ENCODE data around the gene DIAPH2.

Gene DIAPH2

GRCh38 chrX:97311066-97311778 lies 626.6 kb downstream of the DIAPH2 start:
- ATAC-seq = no peak
- TF ChIP-seq ZNF565 (CRISPR knock-in tag; conservative IDR thresholded peaks at IDR 0.05; ENCODE audit: low read depth) (no peak), SNAI2 (CRISPR knock-in tag; IDR thresholded peaks at IDR 0.05) (no peak), ZFP30 (CRISPR knock-in tag; IDR thresholded peaks at IDR 0.05) (no peak), ZNF8 (CRISPR knock-in tag; IDR thresholded peaks at IDR 0.05) (no peak), ZFP3 (CRISPR knock-in tag; IDR thresholded peaks at IDR 0.05) (no peak), ZC3H10 (CRISPR knock-in tag; IDR thresholded peaks at IDR 0.05) (no peak), CSRNP3 (CRISPR knock-in tag; IDR thresholded peaks at IDR 0.05) (no peak), ISL1 (CRISPR knock-in tag; IDR thresholded peaks at IDR 0.05) (no peak), BACH2 (CRISPR knock-in tag; IDR thresholded peaks at IDR 0.05; ENCODE audit: borderline replicate concordance) (no peak), ARNTL (CRISPR knock-in tag; IDR thresholded peaks at IDR 0.05; ENCODE audit: borderline replicate concordance, low read depth) (no peak), GLIS3 (CRISPR knock-in tag; IDR thresholded peaks at IDR 0.05) (no peak), TOX (CRISPR knock-in tag; IDR thresholded peaks at IDR 0.05; ENCODE audit: borderline replicate concordance) (no peak), PPARA (CRISPR knock-in tag; IDR thresholded peaks at IDR 0.05; ENCODE audit: borderline replicate concordance) (no peak), RARB (CRISPR knock-in tag; IDR thresholded peaks at IDR 0.05) (no peak)
- TF ChIP-seq, protein P1, sequence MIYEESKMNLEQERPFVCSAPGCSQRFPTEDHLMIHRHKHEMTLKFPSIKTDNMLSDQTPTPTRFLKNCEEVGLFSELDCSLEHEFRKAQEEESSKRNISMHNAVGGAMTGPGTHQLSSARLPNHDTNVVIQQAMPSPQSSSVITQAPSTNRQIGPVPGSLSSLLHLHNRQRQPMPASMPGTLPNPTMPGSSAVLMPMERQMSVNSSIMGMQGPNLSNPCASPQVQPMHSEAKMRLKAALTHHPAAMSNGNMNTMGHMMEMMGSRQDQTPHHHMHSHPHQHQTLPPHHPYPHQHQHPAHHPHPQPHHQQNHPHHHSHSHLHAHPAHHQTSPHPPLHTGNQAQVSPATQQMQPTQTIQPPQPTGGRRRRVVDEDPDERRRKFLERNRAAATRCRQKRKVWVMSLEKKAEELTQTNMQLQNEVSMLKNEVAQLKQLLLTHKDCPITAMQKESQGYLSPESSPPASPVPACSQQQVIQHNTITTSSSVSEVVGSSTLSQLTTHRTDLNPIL (CRISPR knock-in tag; IDR thresholded peaks at IDR 0.05; ENCODE audit: low read depth) = no peak
- TF ChIP-seq, protein P2, sequence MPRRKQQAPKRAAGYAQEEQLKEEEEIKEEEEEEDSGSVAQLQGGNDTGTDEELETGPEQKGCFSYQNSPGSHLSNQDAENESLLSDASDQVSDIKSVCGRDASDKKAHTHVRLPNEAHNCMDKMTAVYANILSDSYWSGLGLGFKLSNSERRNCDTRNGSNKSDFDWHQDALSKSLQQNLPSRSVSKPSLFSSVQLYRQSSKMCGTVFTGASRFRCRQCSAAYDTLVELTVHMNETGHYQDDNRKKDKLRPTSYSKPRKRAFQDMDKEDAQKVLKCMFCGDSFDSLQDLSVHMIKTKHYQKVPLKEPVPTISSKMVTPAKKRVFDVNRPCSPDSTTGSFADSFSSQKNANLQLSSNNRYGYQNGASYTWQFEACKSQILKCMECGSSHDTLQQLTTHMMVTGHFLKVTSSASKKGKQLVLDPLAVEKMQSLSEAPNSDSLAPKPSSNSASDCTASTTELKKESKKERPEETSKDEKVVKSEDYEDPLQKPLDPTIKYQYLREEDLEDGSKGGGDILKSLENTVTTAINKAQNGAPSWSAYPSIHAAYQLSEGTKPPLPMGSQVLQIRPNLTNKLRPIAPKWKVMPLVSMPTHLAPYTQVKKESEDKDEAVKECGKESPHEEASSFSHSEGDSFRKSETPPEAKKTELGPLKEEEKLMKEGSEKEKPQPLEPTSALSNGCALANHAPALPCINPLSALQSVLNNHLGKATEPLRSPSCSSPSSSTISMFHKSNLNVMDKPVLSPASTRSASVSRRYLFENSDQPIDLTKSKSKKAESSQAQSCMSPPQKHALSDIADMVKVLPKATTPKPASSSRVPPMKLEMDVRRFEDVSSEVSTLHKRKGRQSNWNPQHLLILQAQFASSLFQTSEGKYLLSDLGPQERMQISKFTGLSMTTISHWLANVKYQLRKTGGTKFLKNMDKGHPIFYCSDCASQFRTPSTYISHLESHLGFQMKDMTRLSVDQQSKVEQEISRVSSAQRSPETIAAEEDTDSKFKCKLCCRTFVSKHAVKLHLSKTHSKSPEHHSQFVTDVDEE (CRISPR knock-in tag; IDR thresholded peaks at IDR 0.05) = no peak
- TF ChIP-seq, protein P3, sequence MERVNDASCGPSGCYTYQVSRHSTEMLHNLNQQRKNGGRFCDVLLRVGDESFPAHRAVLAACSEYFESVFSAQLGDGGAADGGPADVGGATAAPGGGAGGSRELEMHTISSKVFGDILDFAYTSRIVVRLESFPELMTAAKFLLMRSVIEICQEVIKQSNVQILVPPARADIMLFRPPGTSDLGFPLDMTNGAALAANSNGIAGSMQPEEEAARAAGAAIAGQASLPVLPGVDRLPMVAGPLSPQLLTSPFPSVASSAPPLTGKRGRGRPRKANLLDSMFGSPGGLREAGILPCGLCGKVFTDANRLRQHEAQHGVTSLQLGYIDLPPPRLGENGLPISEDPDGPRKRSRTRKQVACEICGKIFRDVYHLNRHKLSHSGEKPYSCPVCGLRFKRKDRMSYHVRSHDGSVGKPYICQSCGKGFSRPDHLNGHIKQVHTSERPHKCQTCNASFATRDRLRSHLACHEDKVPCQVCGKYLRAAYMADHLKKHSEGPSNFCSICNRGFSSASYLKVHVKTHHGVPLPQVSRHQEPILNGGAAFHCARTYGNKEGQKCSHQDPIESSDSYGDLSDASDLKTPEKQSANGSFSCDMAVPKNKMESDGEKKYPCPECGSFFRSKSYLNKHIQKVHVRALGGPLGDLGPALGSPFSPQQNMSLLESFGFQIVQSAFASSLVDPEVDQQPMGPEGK (CRISPR knock-in tag; IDR thresholded peaks at IDR 0.05; ENCODE audit: borderline replicate concordance) = no peak

DNA sequence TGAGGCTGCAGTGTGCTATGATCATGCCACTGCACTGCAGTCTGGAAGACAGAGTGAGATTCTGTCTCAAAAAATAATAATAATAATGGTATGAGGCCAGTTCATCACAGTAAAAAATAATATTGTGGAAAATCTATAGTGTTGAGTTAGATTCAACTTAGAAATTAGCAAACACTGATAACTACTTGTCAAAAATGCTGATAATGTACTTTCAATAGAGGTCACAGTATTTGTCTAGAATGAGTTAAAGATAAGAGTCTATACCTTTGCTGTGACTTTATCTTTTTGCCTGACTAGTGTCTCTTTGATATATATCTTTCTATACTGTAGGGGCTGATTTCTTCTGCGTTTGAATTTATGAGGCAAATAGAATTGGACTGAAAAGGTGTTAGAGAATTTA lies 629.7 kb downstream of the DIAPH2 start:
- ATAC-seq = no peak
- TF ChIP-seq ZC3H10 (CRISPR knock-in tag; IDR thresholded peaks at IDR 0.05) = no peak
- TF ChIP-seq ISL1 (CRISPR knock-in tag; IDR thresholded peaks at IDR 0.05) = no peak

DNA sequence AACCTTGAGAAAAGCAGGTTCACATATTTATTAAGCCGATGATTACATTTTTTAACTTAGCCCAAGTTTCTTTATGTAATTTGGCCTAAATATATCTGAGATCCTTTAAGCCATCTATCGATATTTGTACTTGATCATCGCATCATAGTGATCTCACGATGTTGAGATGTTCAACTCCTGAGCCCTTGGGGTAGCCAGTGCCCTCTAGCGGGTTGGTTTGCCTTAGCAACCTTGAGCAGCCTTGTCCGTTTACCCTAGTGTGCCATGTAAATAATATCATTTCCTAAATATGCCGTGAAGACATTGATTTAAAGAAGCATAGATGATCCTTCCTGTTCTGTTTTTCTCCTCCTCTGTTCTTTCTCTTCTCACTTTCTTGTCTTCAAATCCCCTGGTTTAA lies 631.3 kb downstream of the DIAPH2 start:
- peak; percentile 53; the same call in 1 of the 3 replicates for ATAC-seq

More for the DNA sequence above, 631.3 kb downstream of the DIAPH2 start:
- TF ChIP-seq ZNF70 (CRISPR knock-in tag; IDR thresholded peaks at IDR 0.05) = no peak
- TF ChIP-seq, protein P4, sequence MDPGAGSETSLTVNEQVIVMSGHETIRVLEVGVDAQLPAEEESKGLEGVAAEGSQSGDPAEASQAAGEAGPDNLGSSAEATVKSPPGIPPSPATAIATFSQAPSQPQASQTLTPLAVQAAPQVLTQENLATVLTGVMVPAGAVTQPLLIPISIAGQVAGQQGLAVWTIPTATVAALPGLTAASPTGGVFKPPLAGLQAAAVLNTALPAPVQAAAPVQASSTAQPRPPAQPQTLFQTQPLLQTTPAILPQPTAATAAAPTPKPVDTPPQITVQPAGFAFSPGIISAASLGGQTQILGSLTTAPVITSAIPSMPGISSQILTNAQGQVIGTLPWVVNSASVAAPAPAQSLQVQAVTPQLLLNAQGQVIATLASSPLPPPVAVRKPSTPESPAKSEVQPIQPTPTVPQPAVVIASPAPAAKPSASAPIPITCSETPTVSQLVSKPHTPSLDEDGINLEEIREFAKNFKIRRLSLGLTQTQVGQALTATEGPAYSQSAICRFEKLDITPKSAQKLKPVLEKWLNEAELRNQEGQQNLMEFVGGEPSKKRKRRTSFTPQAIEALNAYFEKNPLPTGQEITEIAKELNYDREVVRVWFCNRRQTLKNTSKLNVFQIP (CRISPR knock-in tag; IDR thresholded peaks at IDR 0.05; ENCODE audit: borderline replicate concordance, low read depth) = no peak
- TF ChIP-seq GLIS3 (CRISPR knock-in tag; IDR thresholded peaks at IDR 0.05) = no peak
- no peak for TF ChIP-seq ZNF565 (CRISPR knock-in tag; conservative IDR thresholded peaks at IDR 0.05; ENCODE audit: low read depth)
- TF ChIP-seq ESRRG (CRISPR knock-in tag; IDR thresholded peaks at IDR 0.05) = no peak
- TF ChIP-seq, protein P2 (CRISPR knock-in tag; IDR thresholded peaks at IDR 0.05) = no peak
- no peak for TF ChIP-seq PPARA (CRISPR knock-in tag; IDR thresholded peaks at IDR 0.05; ENCODE audit: borderline replicate concordance)
- TF ChIP-seq, protein P3 (CRISPR knock-in tag; IDR thresholded peaks at IDR 0.05; ENCODE audit: borderline replicate concordance) = no peak
- TF ChIP-seq SNAI2 (CRISPR knock-in tag; IDR thresholded peaks at IDR 0.05) = no peak
- no peak for TF ChIP-seq ARNTL (CRISPR knock-in tag; IDR thresholded peaks at IDR 0.05; ENCODE audit: borderline replicate concordance, low read depth)
